NCI-H2107 treated with DMSO at 0.1 percent for 48 hours (cell line): ENCODE data around the gene OR52I2.

Experiments used
- DNase-seq: peaks from one replicate; lab custom pipeline; 2025; ENCODE audit not compliant: unreplicated experiment; lab: John Stamatoyannopoulos, UW

OR52I2 gene

DNA sequence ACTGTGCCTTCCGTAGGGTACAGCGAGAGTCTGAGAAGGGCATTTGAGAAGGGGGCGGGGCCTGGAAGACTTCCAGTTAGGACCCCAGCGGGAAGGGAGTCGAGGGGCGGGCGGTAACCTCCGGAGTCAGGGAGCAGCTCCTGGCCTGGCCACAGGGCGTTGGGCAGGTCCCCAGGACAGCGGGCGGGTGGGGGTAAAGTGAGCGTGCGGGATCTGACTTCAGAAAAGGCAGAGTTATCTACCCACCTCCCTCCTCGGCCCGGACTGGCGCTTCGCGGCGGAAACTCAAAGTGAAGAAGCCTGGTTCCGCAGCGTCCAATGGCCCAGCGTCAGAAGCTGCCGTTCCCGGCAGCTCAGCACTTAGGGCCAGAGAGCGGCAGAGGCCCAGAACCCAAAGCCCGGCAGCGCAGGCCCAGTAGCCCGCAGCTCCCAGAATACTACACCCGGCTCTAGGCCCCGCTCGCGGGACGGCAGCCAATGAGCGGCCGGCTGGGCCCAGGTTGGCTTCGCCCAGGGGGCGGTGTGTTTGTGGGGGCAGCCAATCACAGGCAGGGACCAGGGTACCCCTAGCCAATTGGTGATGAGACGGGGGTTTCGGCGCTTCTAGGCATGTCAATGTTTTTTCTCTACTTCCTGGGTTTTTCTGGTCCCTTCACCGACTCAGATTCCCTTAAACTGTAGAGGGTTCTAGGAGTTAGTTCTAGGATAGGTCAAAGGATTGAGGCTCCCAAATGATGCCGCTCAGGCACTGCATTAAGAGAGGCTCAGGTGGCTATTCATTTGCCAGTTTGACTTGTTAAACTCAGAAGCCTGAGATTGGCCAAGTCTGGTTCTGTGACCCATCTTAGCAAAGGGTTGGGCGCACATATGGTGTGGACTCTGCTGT lies 26.5 kb downstream of the OR52I2 start, which contains the start of gene TRIM68:
Gene TRIM68 (minus strand): TSS at position 451 of the 886 bp plus-strand sequence. CDS start 2,727 bp downstream, outside the sequence.
- peak; percentile 67 for DNase-seq

GRCh38 chr11:4610258-4610935 lies 28.9 kb downstream of the OR52I2 start:
- no peak for DNase-seq

DNA sequence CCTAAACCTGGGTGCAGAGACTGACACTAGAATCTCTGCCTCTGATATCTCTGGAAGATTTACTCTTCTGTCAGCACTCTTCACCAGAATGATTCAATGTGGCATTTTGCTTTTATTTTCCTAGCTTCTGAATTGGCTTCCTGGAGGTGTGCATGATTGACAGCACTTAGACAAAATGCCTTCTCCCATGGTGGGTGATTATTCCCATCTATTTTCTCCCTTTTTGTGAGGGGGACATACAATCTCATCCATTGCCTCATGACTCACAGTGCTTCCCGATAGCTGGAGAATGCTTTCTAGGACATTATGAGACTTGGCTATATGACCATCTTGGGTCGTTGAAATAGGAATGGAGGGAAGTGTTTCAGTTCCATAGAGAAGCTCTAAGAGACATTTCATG lies 30.4 kb downstream of the OR52I2 start:
- DNase-seq: no peak

DNA sequence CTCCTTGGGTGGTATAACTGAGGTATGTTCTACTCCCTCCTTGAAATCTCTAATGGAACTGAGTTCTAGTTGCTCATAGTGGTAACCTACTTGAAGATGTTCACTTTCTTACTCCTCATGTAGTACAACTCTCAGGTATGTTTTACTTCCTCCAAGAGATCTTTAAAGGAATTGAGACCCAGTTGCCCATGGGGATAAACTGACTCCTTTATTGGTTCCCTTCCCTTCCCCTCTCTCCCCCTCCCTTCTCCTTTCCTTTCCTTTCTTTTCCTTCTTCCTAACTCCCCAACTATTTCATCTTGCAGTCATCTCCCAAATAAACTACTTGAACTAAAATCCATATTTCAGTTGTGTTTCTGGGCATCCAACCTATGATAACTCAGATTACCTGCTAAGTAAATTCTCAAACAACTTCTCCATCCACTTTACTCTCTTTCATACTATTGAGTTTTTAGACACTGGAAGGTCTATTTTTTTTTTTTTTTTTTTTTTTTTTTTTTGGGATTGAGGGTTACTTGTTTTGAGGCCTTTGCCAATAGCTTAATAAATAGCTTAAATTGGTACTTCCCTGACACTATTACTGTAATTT lies 34.4 kb downstream of the OR52I2 start:
- DNase-seq: no peak

DNA sequence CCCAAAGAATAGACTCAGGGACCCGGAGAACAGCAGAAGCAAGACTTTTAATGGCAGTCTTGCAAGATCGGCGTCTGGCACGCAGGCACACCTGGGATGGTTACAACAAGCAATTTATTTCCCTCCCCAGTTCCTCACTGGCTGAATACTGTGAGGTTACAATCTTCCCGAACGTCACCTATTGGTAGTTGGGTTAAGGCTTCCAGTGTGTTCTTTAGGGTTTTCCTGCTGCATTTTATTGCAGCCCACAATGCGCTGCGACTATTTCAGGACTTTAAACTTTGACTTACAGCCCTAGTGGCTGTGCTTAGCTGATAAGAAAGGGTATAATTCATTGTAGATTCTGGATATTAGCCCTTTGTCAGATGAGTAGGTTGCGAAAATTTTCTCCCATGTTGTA lies 38.0 kb downstream of the OR52I2 start:
- no peak for DNase-seq

GRCh38 chr11:4626207-4627099 lies 44.9 kb downstream of the OR52I2 start:
- DNase-seq: peak; percentile 78

- no peak for DNase-seq
Observed at GRCh38 chr11:4636136-4636535, 54.6 kb downstream of the OR52I2 start.

- peak; percentile 63 for DNase-seq
Observed at GRCh38 chr11:4636962-4637661, 55.6 kb downstream of the OR52I2 start, which contains the start of gene OR51D1. TSS of gene OR51D1 (plus strand) at chr11:4637477. CDS start at chr11:4639791, 2,314 bp downstream.

DNA sequence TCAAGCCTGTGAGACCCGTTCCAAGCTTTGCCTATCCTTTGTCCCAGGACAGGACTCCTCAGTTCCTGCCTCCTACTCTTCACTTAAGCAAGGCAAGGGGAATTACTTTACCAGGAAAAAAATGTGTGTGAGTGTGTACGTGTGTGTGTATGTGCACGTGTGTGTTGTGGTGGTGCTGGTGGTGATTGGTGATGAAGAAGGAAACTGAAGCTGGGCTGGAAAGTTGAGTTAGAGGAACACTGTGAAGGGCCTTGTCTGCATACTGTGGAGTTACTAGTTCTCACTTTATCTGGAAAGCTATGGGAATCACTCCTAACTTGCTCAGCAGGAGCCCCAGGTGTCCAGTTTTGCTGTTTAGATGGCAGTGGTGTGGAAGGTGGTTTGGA lies 56.1 kb downstream of the OR52I2 start:
- DNase-seq: no peak

GRCh38 chr11:4639931-4640330 lies 58.4 kb downstream of the OR52I2 start:
- no peak for DNase-seq

- DNase-seq: no peak
Observed at GRCh38 chr11:4641501-4641900, 60.0 kb downstream of the OR52I2 start.

DNA sequence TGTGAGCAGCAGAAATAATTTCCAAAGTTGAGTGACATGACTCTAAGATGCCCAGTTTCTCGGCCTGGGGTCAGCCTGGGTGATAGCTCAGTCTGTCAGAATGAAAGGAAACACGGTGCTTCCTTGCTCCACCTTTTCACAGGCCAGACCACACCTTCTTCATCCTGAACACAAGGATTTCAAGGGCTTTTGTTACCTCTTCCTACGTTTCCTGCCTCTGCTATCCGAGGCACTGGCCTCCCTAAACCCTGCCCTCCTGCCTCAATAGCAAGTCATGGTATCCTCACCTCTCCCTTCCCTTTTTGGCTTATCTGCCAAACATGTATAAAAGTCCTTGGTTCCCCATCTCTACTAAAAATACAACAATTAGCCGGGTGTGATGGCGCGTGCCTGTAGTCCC lies 60.5 kb downstream of the OR52I2 start:
- no peak for DNase-seq
